HL-60/S4 (cell line): ENCODE results near the gene STKLD1.

ENCODE experiments used
- in situ Hi-C: fragments of 300-500 bp; cut with MboI; formaldehyde crosslinking; loops from 2 replicates; pipeline ENCODE4 v1.14.3; 2022; ENCODE audit warnings: low sequenced_read_pairs

STKLD1 gene

DNA sequence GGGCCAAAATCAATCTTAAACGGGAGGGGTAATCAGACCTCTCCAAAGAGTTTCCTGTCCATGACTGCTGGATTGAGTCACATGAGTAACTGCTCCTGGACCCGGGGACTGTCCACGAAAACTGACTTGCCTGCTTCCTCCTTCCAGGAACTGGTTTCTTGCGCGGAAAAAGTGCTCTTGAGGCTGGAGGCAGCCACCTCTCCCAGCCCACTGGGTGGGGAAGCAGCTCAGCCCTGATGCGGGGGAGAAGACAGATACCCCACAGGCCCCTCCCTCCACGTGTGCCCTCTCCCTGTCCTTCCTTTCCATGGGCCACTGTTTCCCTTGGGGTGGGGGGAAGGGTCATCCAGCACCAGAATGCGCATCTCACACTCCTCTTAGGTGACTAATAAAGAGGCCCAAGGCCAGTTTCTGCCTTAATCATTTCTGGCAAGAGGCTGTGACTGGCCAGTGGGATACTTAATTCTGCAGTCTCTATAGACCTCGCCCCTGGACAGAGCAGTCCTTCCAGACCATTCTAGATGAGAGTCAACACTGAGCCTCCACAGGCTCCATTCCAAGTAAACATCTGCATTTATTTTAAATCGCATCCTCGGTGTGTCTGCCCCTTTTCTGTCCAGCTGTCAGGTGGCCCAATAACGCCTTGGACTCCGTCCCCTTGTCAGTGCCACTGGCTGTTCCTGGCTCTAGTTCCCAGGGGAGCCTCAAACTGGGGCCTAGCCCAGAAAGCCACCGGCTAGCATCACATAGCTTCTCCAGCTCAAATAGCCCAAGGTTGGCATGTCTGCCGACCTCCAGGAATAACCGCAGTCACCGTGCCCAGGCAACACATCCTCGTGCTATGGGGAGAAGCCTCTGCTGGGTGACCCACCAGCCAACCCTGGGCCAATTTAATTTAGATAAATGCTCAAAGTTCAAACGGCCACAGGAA is 29.6 kb downstream of the STKLD1 start:
- in situ Hi-C loops: no loop called here

DNA sequence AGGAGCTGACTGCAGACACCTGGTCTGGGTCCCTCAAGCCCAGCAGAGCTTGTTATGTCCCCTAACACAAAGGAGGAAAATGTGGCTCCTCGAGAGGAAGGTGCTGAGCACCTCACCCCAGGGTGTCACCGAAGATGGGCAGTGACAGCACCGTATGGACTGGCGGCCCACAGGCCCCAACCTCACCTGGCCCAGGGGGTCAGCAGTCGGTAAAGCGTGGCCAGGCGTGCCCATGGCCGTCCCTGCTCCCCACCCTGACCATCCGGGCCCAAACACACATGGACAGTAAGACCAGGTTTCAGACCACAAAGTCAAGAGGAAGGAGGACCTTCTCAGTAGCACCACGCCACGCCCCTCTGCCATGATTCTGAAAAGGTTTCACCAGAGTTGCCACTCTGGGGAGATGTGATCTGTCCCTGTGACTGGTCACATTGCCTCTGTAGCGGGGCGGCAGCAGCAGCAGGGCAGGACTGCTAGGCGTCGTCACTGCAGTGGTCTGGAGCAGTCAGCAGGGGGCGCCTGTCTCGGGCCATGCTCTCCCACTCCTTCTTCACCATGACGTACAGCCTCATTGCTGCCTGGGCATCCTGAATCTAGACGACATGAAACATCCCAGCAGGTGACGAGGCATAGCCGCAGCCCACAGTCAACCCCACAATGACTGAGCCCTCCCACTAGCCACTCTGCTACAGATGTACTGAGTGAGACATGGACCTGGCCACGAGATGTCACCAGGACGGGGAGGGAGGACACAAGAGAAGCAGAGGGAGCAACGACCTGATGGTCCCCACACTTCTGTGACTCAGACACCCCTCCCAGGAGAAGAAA is 30.5 kb downstream of the STKLD1 start:
- in situ Hi-C loops: no loop called here

DNA sequence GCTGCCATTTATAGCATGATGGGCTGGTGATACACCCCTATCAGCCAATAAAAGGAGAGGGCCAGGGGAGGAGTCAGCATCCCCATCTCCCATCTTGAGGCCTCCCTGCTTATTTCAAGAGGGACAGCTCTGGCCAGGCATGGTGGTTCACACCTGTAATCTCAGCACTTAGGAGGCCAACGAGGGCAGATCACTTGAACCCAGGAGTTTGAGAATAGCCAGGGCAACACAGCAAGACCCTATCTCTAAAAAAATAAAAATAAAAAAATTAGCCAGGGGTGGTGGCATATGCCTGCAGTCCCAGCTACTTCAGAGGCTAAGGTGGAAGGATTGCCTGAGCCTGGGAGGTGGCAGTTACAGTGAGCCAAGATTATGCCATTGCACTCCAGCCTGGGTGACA is 31.9 kb downstream of the STKLD1 start:
- in situ Hi-C loops: no loop called here

DNA sequence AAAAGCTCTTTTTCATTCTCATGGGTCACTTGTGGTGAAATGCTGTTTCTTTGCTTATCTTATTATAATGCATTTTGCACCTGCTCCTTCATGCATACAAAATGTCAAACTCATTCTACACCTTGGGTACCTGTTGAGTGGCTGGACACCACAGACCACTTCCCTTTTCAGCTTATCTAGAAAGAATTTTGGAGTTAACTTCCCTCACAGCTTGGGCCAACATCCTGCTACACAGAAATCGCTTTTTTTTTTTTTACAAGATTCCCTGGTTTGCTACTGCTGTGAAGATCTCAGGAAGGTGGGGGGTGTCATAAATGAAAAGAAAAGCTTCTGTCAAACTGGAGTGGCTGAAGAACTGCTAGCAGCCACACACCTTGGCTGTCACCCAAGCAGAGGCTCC is 39.0 kb downstream of the STKLD1 start:
- in situ Hi-C loops: no loop called here

DNA sequence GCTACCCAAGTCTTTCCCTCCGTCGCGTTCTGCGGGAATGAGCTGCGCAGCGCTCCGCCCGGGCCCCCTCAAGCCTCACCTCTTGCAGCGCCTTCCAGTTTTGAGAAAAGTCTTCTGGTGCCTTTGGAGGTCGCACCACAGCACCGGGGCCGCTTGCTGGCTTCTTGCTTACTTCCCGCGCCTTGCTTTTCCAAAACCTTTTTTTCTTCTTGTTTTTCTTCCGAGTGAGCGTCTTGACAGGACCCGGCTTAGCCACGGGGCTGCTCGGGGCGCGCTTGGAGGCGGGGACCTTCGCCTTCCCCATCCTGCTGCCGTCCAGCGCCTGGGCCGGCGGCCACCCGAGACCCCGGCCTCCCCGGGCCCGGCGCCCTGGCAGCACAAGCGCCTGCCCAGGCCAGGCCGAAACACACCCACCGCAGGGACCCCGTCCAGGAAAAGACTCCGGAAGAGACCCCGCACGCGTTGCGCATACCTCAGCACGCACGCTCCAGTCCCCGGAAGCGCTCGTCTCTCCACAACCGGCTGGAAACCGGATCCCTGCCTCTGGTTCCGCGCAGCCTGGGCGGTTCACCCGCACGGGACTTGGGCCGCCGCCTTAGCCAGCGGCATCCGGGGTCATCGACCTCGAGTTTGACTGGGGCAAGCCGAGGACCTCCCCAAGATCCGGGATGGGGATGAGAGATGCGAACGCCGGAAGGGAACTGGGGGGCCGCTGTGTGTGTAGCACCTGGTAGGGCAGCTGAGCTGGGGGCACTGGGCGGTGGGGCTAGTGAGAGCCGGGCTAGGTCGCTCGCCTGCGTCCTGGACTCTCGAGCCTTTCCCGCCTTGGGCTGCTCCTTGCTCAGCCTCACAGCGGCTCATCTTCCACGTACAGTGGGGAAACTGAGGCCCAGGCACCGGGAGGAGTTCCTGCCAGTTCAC is 41.6 kb downstream of the STKLD1 start, which contains the start of gene REXO4:
TSS of gene REXO4 (minus strand) at position 470 of the 921 bp plus-strand sequence. CDS start at position 304, 166 bp downstream.
- in situ Hi-C loops: no loop called here

DNA sequence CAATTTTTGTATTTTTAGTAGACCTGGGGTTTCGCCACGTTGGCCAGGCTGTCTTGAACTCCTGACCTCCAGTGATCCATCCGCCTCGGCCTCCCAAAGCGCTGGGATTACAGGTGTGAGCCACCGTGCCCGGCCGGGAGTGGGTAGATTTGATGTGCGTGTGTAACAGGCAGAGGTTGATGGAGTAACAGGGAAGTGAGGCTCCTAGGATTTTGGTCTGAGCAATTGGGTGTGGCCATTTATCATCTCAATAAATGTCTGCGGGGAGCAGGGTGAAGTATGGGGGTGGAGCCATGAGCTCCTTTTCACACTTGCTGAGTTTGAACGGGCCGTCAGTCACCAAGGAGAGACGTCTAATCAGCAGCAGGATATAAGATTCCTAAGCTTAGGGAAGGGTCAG is 42.8 kb downstream of the STKLD1 start:
- in situ Hi-C loops: no loop called here

DNA sequence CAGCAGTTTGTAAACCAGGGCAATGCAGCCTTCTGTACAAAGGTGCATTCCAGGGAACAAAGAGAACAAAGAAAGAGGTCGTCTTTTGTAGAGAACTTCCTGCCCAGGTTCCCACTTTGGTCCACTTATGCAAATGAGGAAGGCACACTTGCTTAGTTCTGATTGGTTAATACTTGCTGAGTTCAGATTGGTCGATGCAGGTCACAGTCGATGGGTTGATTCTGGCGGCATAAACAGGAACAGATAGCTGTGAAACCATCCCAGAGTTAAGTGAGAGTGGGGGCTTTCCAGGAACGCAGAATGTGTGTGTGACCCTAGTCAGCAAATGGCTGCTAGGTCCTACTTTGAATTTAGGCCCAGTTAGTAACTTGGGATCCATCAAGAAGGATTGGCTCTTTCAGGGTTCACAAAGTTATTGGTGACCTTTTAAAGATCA is 44.2 kb downstream of the STKLD1 start:
- in situ Hi-C loops: no loop called here

DNA sequence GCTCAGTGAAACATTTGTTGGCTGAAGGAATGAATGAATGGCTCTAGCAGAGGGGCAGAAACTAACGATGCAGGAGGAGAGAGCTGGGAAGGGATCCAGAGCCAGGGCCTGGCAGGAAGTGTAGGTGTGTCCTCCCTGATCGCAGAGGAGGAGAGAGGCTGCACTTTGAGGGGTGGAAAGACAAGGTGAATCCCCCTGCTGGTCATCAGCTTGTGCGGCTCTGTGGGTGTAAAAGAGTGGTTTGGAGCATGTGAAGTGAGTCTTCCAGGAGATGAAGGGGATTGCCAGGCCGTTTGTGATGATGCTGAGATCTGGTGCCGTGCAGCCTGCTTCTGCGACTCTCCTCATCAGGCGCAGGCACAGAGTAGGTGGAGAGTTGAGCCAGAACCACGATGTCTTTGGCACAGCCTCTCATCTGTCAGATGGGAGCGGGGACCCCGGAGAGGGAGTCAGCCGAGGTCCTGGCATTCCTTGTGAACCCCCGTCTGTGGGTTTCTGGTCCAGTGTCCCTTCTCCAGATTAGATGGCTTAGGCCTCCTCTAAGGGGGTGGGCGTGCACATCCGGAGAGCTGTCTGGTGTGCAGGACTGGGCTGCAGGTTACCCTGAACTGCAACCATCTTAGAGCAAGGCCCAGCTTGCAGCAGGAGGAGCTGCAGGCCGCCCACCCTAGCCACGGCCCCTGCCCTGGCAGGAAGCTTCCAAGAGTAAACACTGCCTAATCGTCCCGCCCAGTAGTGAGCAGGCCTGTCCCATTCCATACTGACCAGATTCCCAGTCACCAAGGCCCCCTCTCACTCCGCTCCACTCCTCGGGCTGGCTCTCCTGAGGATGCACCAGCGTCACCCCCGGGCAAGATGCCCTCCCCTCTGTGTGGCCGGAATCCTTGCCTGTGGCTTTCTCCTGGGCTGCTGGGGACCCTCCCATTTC is 45.7 kb downstream of the STKLD1 start, which contains the start of gene ADAMTS13:
TSS of gene ADAMTS13 (plus strand) at position 753 of the 928 bp plus-strand sequence. CDS start at position 830, 77 bp downstream.
- in situ Hi-C loops: no loop called here

DNA sequence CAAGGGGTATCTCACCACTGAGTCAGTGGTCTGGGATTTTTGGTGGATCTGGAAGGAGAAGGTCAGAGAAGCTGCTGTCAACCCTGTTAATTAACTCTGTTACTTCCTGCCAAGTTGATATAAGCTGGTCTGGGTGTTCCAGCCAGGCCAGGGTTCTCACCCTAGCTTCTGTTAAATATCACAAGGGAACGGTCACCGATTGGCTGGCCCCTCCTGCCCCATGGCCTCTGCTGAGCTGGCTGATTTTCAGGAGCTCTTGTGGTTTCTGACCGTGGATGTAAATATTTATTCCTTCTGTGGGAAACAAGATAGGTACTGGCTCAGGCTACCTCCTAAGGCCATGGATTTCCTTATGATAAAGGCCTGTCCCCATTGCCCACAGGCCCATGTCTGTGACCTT is 47.0 kb downstream of the STKLD1 start:
- in situ Hi-C loops: no loop called here

DNA sequence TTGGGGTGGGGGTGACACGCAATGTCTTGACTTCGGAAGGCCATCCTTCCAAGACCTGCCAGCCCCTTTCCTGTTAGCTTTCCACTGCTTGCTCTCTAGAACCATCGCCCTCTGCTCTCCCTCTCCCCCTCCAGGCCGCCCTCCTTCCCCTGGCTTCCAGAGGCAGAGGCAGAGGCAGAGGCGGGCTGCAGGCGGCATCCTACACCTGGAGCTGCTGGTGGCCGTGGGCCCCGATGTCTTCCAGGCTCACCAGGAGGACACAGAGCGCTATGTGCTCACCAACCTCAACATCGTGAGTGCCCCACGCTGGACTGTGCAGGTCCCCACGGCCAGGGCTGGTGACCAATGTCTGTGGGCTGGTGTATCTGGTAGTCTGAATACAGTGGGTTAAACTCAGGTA is 48.0 kb downstream of the STKLD1 start:
- in situ Hi-C loops: no loop called here

DNA sequence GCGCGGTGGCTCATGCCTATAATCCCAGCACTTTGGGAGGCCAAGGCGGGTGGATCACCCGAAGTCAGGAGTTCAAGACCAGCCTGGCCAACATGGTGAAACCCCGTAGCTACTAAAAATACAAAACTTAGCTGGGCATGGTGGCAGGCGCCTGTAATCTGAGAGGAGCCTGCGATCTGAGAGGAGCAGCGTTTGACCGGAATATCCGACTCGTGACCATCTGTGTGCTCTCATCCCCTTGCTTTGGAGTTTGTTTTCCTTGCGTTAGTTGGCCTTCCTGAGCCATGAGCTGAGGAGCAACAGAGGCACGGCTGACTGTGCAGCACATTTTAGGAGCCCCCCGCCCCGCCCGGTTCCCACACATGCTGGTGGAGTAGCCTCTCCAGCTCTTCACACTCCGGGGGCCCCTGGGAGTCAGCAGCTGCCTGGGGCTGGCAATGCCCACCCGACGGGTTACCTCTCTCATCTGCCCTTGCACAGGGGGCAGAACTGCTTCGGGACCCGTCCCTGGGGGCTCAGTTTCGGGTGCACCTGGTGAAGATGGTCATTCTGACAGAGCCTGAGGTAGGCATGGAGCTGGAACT is 49.0 kb downstream of the STKLD1 start:
- in situ Hi-C loops: no loop called here

DNA sequence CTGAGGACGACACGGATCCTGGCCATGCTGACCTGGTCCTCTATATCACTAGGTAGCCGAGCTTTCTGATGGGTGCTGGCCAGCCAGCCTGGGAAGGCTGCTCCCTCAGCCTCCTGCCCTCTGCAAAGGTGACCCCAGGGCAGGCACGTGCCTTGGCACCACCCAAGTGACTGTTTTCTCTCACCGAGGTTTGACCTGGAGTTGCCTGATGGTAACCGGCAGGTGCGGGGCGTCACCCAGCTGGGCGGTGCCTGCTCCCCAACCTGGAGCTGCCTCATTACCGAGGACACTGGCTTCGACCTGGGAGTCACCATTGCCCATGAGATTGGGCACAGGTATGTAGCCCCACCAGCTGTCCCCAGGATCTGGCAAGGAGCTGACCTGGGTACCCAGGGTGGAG is 49.8 kb downstream of the STKLD1 start:
- in situ Hi-C loops: no loop called here

DNA sequence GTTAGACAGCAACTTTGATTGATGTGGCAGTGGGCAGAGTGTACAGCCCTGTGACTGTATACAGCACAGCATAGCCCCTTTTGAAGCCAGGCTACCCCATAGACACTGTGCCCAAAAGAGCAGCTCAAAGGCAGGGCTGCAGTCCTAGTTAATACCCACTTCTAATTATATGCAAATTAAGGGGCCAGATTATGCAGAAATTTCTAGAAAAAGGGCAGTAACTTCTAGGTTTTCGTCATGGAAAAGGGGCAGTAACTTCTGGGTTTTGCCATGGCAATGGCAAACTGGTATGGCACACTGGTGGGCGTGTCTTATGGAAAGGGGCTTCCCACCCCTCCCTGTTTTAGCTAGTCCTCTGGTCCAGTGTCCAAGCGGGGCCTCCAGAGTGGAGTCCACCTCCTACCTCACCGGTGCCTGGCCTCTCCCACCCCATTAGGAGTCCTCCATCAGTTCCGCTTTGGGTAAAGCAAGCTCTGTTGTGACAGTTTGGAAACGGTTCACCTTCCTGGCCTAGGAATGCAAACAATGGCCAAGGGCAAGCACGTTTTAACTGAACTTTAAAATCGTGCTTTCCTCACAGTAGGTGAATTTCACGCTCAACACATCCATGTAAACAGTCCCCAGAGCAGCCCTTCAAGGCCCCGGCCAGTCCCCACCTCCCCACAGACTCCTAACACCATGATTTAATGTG is 51.6 kb downstream of the STKLD1 start:
- in situ Hi-C loops: no loop called here

DNA sequence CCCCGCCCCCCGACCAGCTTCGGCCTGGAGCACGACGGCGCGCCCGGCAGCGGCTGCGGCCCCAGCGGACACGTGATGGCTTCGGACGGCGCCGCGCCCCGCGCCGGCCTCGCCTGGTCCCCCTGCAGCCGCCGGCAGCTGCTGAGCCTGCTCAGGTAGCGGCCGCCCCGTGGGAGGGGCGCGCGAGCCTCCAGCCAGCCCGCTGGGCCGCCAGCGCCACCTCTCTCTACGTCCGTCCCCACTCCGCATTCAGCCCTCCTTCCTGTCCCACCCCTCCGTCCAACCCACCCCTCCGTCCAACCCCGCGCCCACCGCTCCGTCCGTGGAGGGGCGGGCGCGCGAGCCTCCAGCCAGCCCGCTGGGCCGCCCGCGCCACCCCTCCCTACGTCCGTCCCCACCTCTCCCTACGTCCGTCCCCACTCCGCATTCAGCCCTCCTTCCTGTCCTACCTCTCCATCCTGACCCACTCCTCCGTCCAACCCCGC is 52.5 kb downstream of the STKLD1 start:
- in situ Hi-C loops: no loop called here

DNA sequence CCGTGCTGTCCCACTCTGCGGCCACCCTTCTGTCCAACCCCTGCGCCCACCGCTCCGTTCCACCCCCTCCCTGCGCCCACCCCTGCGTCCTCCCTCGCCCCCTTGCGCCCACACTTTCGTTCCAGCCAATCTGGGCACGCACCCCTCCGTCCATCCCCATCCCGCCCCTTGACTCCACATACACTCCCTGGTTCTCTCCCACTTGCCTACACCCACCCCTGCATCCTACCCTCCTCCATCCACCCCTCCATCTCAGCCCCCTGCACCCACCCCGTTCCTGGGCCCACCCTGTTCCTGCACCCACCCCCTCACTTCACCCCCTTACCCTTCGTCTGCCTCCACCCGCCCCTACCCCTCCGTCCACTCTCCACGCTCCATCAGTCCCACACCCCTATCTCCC is 53.0 kb downstream of the STKLD1 start:
- in situ Hi-C loops: no loop called here

DNA sequence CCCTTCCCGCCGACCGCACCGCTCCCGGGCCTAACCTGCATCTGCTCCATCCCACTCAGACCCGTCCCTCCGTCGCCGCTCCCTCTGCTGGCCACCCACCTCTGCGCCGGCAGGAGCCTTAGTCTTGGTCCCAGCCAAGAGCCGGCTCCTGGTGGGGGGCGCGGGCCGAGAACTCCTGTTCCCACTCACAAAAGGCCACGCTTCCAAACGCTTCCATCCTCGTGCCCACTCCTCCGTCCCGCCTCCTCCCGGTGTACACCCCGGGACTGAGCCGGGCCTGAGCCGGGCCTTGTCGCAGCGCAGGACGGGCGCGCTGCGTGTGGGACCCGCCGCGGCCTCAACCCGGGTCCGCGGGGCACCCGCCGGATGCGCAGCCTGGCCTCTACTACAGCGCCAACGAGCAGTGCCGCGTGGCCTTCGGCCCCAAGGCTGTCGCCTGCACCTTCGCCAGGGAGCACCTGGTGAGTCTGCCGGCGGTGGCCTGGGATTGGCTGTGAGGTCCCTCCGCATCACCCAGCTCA is 53.5 kb downstream of the STKLD1 start:
- in situ Hi-C loops: no loop called here

DNA sequence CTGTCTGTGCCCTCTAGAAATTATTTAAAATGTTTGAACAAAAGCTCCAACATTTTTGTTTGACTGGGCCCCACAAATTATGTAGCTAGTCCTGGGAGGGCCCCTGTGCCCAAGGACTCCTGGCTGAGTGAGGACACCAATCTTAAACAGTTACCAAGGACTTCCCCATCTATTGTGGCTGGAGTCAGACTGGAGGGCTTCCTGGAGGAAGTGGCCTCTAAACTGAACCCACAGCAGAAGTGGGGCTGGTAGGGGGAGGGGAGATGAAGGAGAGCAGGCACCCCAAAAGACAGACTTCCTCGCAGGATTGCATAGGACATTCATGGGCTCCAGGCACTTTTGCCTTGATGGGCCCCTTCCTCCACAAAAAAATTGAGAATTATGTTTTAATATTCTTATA is 54.1 kb downstream of the STKLD1 start:
- in situ Hi-C loops: no loop called here

DNA sequence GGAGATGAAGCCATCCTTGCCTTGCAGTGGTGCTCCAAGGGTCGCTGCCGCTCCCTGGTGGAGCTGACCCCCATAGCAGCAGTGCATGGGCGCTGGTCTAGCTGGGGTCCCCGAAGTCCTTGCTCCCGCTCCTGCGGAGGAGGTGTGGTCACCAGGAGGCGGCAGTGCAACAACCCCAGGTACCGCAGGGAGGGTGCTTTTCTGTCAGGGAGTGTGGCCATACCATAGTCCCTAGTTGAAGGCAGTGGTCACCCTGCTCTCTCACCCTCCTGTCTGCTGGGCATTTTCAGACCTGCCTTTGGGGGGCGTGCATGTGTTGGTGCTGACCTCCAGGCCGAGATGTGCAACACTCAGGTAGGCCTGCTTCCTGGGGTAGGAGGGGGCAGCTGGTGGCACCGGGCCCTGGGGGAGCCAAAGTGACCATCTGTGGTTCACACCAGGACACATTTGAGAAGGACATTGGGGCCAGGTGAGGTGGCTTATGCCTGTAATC is 57.2 kb downstream of the STKLD1 start:
- in situ Hi-C loops: no loop called here
